MV-4-11 (cell line): ENCODE results near the gene PRR19.

Experiments used
- DNase-seq: peaks from one replicate; lab custom pipeline; 2025; lab: John Stamatoyannopoulos, UW

The PRR19 gene

GRCh38 chr19:42295342-42295741 lies 6.6 kb upstream of the PRR19 start:
- no peak for DNase-seq

DNA sequence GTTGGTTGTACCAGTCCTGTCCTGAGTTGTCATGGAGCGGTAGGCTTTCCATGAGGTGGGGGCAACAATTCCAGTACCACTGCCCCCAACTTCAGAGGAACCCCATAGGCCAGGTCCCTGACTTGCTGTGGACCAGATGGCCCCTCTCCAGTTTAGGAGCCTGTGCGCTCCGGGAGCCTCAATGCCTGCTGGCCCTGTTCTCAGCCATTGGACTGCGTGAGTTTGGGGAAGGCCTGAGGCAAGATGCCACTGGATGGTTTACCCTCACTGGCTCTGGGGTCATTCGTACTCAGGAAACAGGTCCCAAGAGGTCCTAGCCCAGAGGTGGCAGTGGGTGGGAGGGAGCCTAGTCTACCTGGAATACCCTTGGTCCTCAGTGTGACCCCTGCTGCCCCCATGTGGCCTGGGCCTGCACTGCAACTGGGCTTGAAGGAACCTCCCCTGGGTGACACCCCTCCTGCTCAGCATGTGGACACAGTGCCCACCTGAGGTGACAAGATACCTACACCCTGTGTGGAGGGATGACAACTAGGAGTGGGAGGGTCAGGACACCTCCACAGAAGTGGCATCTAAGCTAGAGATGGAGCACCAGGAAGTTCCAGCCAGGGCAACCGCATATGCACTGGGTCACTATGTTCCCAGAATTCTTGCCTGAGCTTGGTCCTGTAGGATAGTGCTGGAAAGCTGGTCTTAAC lies 6.0 kb upstream of the PRR19 start:
- peak; percentile 57 for DNase-seq

DNA sequence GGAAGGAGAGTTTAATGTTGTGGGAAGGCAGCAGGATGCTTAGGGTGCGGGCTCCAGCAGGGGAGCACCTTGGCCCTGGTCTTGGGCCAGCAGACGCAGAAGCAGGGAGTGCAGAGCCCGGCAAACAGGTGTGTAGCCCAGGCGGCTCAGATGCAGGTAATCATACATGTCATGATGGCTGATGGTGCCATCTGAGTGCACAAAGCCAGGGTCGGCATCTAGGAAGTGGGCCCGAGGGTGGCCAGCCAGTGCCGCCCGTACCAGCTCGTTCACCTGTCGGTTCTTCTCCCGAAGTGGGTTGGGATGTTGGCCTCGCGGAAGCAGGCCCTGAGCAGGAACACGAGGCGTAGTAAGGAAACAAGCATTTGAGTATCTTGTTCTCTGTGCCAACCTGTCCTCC lies 4.9 kb upstream of the PRR19 start:
- DNase-seq = no peak

DNA sequence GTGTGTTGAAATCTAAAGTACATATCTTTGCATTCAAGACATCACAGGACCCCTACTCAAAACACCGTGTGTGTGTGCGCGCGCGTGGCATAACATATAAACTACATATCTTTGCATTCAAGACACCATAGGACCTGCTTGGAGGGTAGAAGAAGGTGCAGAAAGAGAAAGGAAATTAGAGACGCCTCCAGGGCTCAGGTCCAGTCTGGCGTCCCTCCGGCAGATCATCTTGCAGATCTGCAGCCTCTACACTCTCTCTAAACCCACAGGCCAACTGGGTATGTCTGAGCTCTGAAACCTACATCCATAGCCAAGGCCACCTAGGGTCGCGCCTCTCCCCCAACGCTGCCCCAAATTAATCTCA lies 1.2 kb downstream of the PRR19 start:
- no peak for DNase-seq

DNA sequence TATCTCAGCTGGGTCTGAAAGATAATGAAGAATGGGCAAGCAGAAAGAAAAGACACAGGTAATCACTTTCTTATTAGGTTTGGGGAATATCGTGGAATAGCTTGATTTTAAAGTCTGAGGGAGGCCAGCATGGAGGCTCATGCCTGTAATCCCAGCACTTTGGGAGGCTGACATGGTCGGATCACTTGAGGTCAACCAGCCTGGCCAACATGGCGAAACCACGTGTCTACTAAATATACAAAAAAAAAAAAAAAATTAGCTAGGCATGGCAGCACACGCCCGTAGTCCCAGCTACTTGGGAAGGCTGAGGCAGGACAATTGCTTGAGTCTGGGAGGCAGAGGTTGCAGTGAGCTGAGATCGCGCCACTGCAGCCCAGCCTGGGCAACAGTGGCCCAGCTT lies 1.9 kb downstream of the PRR19 start:
- no peak for DNase-seq

- no peak for DNase-seq
These were observed 4.7 kb downstream of the PRR19 start for GRCh38 chr19:42306646-42307045.

DNA sequence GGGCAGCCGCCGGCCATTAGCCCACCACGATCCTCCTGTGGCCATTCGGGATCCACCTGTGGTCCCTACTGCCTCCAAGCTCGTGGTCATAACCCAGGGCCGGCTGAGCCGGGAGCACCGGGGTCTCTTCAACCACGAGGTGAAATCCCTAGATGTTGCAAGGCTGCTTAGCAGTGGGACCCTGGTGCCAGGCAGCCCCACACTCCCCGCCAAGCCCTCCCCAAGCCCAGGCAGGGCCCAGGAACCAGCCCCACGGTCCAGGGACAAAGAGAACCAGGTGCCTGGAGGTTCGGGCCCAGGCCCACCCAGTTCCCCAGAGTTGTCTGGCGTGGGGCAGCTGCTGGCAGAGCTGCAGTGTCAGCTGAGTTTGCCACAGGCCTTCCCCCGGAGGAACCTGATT lies 7.8 kb downstream of the PRR19 start:
- DNase-seq = no peak

DNA sequence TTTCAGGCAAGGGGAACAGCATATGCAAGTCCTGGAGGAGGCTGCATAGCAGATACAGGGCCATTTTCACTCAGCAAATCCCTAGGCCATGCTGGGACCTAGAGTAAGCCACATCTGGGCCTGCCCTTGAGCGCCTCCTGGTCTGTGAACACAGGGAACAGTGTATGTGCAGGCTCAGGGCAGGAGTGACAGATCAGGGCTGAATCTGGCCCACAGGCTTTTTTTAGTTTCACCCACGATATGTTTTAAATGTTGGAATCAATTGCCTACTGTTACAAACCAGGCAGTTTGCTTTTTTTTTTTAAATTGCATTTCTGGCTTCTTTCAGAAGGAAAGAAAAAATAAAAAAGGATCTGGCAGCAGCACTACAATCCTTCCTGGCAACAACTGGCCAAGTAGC lies 9.7 kb downstream of the PRR19 start:
- DNase-seq = peak; percentile 35

DNA sequence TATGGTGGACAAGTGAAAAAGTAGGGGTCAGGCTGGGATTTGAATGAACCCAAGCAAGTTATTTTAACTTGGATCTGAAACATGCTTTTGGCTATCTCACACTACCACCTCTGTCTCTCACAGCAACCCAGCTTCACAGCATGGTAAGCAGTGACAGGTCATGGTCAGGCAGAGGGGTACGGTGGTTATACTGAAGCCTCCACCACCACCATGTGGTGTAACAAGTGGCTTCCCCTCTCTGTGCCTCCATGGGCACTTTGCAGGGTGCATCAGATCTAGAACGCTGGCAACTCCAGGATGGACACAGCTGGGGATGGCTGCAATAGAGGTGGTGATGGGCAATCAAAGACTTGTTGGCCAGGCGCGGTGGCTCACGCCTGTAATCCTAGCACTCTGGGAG lies 10.4 kb downstream of the PRR19 start:
- no peak for DNase-seq

DNA sequence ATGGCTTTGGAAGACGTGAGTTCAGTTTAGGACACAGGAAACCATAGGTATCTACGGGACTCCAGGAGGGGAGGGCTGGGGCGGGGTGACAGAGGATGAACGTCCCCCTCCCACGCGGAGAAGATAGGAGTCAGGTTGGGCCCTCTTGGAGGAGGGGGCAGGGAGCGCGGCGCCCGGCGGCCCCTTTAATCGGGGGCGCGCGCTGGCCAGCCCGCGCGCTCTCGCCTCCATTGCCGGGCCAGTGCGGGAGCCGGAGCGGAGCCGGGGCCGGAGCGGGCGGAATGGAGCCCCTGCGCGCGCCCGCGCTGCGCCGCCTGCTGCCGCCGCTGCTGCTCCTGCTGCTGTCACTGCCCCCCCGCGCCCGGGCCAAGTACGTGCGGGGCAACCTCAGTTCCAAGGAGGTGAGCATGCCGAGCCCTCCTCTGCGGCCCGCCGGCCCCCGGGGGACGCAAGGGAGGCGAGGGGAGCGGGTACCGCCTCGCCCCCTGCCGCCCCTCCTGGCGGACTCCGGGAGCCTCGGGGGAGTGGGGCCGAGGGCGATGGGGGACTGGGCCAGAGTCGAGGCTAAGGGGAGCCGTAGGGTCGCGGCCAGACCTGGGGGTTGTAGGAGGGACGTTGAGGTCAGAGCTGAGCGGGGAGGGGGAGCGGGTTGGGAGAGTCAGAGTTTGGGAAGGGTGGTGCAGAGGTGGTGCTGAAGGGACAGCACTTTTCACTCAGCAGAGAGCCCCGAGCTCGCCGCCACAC lies 11.3 kb downstream of the PRR19 start, which contains the start of gene TMEM145:
Gene TMEM145, plus strand, starts transcription at position 214 of the 744 bp plus-strand sequence. Its CDS starts 68 bp downstream, at position 282.
- peak; percentile 46 for DNase-seq

- no peak for DNase-seq
These were observed 12.2 kb downstream of the PRR19 start for GRCh38 chr19:42313840-42314755.

DNA sequence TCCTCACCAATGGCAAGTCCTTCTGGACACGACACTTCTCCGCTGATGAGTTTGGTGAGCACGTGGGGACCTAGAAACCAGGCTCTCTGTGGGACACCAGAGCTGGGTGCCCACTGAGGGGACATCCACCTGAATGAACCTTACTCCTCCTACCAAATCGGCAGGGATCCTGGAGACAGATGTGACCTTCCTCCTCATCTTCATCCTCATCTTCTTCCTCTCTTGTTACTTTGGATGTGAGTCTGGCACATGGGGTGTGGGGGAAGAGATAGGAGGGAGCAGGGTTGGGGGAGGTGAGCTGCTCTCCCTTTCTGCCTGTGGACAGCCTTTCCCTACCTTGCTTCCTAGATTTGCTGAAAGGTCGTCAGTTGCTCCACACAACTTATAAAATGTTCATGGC lies 13.1 kb downstream of the PRR19 start:
- no peak for DNase-seq

DNA sequence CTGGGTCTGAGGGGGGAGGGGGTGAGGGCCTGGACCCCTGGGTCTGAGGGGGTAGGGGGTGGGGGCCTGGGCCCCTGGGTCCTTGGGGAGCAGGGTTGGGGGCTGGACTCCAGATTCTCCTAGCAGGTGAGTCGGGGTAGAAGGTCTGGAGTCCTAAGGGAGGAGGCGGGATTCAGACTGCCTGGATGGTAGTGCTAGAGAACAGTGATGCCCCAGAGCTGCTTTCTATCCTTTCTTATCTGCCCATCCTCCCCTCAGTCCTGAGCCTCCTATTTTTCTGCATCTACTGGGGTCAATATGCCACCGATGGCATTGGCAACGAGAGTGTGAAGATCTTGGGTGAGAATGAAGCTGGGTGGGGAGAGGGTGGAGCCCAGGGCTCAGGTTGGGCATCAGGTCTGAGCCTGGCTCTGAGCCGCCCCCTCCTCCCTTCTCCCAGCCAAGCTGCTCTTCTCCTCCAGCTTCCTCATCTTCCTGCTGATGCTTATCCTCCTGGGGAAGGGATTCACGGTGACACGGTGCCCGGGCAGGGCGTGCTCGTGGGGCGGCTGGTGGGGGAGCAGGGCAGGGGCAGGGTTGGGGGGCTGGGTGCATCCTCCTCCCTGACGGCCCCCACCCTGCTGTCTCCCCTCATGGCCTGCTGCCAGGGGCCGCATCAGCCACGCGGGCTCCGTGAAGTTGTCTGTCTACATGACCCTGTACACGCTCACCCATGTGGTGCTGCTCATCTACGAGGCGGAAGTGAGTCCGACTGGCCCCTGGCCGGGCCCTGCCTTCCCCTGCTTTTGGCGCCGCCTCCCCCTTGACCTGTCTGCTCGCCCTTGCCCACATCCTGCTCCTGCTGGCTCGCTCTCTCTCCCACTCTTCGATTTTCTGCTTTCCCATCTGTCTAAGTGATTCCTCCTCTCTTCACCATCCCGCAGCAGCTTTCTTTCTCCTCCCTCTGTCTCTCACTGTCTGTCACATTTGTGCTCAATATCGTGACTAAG lies 14.6 kb downstream of the PRR19 start:
- peak; percentile 83 for DNase-seq

DNA sequence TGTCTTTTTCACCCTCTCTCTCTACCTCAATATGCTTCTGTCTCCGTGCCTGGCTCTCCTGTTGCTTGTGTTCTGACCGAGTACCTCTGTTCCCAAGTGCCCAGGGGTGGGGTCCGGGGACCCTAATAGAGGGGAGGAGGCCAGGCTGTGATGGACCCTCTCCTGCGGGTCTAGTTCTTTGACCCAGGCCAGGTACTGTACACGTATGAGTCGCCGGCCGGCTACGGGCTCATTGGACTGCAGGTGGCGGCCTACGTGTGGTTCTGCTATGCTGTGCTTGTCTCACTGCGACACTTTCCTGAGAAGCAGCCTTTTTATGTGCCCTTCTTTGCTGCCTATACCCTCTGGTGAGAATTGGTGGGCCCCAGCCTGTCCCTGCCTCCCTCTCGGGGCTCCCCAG lies 15.6 kb downstream of the PRR19 start:
- no peak for DNase-seq

DNA sequence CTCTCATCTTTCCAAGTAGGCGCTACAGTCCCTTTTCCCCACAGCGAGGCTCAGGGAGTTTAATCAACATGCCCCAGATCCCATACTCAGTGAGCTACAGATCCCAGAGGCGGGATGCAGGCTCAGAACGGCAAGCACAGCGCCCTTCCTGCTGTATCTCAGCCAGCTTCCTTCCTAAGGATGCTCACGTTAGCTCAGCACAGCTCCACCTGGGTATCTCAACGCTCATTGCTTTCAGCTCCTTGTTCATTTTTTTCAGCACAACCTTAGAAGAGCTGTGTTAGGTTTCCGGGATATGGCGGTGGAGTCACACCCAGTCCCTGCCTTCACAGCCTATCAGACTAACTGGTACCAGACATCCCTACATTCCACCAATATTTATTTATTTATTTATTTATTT lies 20.4 kb downstream of the PRR19 start:
- no peak for DNase-seq

- DNase-seq = no peak
These were observed 21.5 kb downstream of the PRR19 start for GRCh38 chr19:42323473-42323851.

DNA sequence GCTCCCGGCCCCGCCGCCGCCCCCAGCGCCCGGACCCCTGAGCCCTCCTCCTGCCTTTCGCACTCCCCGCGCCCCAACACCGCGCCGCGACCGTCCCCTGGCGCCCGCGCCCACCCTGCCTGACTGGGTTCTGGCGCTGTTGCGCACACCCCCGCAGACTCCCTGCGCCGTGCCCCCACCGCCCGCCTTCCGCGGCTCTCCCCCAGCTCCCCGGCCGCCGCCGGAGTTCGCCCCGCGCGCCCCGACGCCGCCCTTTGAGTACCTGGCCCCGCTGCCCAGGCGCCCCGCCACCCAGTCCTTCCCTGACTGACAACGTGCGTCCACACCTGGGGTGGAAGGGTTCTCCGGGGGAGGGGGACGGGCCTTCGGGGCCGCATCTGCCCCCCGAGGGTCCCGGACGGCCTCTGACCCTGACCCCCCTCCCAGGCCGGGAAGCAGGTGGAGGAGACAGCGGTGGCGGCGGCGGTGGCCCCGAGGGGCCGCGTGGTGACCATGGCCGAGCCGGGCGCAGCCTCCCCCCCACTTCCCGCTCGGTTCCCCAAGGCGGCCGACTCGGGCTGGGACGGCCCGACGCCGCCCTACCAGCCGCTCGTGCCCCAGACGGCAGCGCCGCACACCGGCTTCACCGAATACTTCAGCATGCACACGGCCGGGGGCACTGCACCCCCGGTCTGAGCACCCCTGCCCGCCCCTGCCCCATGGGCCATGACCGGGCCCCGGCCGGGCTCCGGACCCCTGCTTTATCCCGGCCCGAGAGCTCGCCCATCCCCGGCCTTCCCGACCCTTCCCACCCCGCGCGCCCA lies 22.1 kb downstream of the PRR19 start:
- no peak for DNase-seq

DNA sequence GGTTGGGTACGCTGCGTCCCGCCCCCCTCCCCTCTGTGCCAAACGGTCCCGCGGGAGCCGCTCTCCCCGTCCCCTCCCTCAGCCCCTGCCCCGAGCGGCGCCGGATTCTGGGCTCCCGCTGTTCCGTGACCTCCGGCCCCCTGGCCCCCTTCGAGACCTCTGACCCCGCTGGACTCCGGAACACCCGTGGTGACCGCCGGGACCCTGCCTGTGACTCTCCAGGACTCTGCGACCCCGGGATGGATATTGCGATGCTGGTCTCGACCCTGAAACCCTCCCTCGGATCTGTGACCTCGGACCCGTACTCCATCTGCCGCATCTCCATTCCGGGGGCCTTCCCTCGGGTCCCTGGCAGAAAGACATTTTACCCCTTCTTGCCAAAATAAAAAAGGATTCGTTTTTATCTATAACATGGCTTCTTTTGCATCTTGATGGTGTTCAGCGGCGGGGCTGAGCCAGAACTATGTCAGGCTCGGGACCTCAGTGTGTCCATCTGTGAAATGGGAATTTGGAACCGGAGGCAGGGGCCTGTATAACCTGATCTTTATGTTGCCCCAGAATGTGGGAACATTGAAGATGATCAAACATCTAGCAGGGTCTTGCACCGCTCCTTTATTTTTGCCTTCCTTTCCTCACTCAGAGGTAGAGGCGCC lies 22.8 kb downstream of the PRR19 start:
- no peak for DNase-seq

- DNase-seq = peak; percentile 100
These were observed 23.5 kb downstream of the PRR19 start, which contains the start of gene MEGF8 for GRCh38 chr19:42325308-42325895. Gene MEGF8 (plus strand): TSS chr19:42325635. CDS start chr19:42326244, 609 bp downstream.
